Small intestine (tissue), 7 donors: Measurements from ENCODE around the gene SF3B2. TPM values are rescaled to one million over a fixed set of nuclear protein-coding genes. Genes with fewer than 3 reads are reported as not detected.

Experiments
- DNase-seq, 2 donors: peaks; one replicate each; pipeline versions ENCODE4 v3.0.0 to v3.0.0-alpha.2; 2013
- FAIRE-seq: peaks from 2 replicates; lab custom pipeline; 2012; peaks lifted over from hg19 to GRCh38; lab: Jason Lieb, UNC
- H3K27ac ChIP-seq, 3 donors: one replicate each; pipeline ENCODE4 v1.5.1; 2013; ENCODE audit warnings: low read length in 2 of 3, mild to moderate bottlenecking in 2 of 3, control low read depth in 1 of 3, inconsistent platforms in 1 of 3, low read depth in 1 of 3, moderate library complexity in 1 of 3
- H3K27me3 ChIP-seq, 3 donors: one replicate each; pipeline ENCODE4 v1.6.1; 2013; ENCODE audit warnings: low read length in 3 of 3, inconsistent platforms in 1 of 3; ENCODE audit not compliant: control insufficient read depth in 3 of 3, insufficient read depth in 3 of 3
- H3K36me3 ChIP-seq, 3 donors: one replicate each; pipeline ENCODE4 v1.6.1; 2013; ENCODE audit warnings: low read length in 3 of 3, inconsistent platforms in 1 of 3, low read depth in 1 of 3, mild to moderate bottlenecking in 1 of 3, moderate library complexity in 1 of 3; ENCODE audit not compliant: control insufficient read depth in 3 of 3, insufficient read depth in 2 of 3
- H3K4me1 ChIP-seq, 3 donors: one replicate each; pipeline ENCODE4 v1.6.1; 2013; ENCODE audit warnings: low read length in 2 of 3, inconsistent platforms in 1 of 3, low read depth in 1 of 3, mild to moderate bottlenecking in 1 of 3, moderate library complexity in 1 of 3; ENCODE audit not compliant: control insufficient read depth in 3 of 3, insufficient read depth in 2 of 3
- H3K4me3 ChIP-seq, 3 donors: one replicate each; pipeline ENCODE4 v1.5.1; 2013; ENCODE audit warnings: low read length in 3 of 3, control low read depth in 1 of 3, inconsistent platforms in 1 of 3, low read depth in 1 of 3, mild to moderate bottlenecking in 1 of 3, moderate library complexity in 1 of 3
- H3K9me3 ChIP-seq, 2 donors: one replicate each; pipeline ENCODE4 v1.6.1; 2013; ENCODE audit warnings: low read depth in 1 of 2, low read length in 1 of 2; ENCODE audit not compliant: control insufficient read depth in 2 of 2, insufficient read depth in 1 of 2
- WGBS, 3 donors: extraction: QIAGEN DNeasy Blood & Tissue Kit; methylation state at CpG; one replicate each; pipeline ENCODE4 v1.1.7; 2013; 5-methylcytosine and 5-hydroxymethylcytosine counted together
- polyA plus RNA-seq, 4 donors: library from polyadenylated mRNA; stranded (reverse) in 3 of 4; unstranded in 1 of 4; fragments of 200-250 nt in 3 of 4; fragments of 120-200 nt in 1 of 4; gene quantifications; one replicate each; pipeline versions ENCODE4 v1.2.1 to v1.2.3, GENCODE V29; 2013
- donor health status: healthy with polysubstance abuse.
- donor health status: control.
- donor health status: control.
- donor health status: Bipolar disorder and iron deficiency.
- donor health status: healthy.

SF3B2 gene
- polyA plus RNA-seq, 4 donors, result 106 to 141 (median 122) TPM

GRCh38 chr11:66115638-66116301 lies 63.6 kb downstream of the SF3B2 start:
- H3K27ac ChIP-seq, result peak overlapping the region; percentile 15 to 63 (median 24)
- DNase-seq (peak; percentile 34 to 56), FAIRE-seq (no peak)
- no peak overlapping the region for H3K4me3 ChIP-seq
- H3K27me3 ChIP-seq, result no peaks in the 10 kb centered on the region
- H3K9me3 ChIP-seq, result no peaks in the 10 kb centered on the region
- H3K4me1 ChIP-seq, result peaks cover 11 to 34% (median 17%) of the 10 kb centered on the region in 3 donors
- H3K36me3 ChIP-seq, result peaks cover 0 to 5% (median 0%) of the 10 kb centered on the region in 3 donors
- 15 to 33% (median 18%) methylated on average over 8 of the region's 8 CpGs for WGBS, 3 donors

- no peak for FAIRE-seq
- no peak for DNase-seq
- H3K4me1 ChIP-seq, result peaks cover 11 to 34% (median 17%) of the 10 kb centered on the region in 3 donors
Measured at GRCh38 chr11:66116576-66117361, 64.6 kb downstream of the SF3B2 start.

GRCh38 chr11:66118847-66119246 lies 66.7 kb downstream of the SF3B2 start:
- WGBS, 3 donors, result 67% methylated on average over 3 of the region's 3 CpGs
- no peak for FAIRE-seq
- Histone ChIP-seq H3K27ac (peak overlapping the region in 1 of 3 donors; percentile 17), H3K27me3 (no peaks in the 10 kb centered on the region), H3K4me3 (no peak overlapping the region), H3K4me1 (peaks cover 3 to 23% (median 7%) of the 10 kb centered on the region in 3 donors), H3K36me3 (no peaks in the 10 kb centered on the region), H3K9me3 (no peaks in the 10 kb centered on the region)
- DNase-seq, result no peak

More at GRCh38 chr11:66116576-66117361, 64.6 kb downstream of the SF3B2 start:
- 55 to 70% (median 69%) methylated on average over 7 of the region's 7 CpGs for WGBS, 3 donors
- Histone ChIP-seq H3K9me3 (no peaks in the 10 kb centered on the region), H3K27ac (peak overlapping the region in 2 of 3 donors; percentile 50 to 68), H3K27me3 (no peaks in the 10 kb centered on the region), H3K36me3 (peaks cover 0 to 5% (median 0%) of the 10 kb centered on the region in 3 donors), H3K4me3 (no peak overlapping the region)

Other genes with a start within 250 kb of the SF3B2 start
- 1 to 10 TPM in 3 of 4 donors, under 1 TPM in 1; 0.54 to 4.0 (median 1.8) TPM for gene SNX32, start 218.4 kb upstream of the SF3B2 start, polyA plus RNA-seq
- gene CFL1, start 194.2 kb upstream of the SF3B2 start, polyA plus RNA-seq, result 1,000 to 10,000 TPM in 3 of 4 donors, 100 to 1,000 TPM in 1; 854 to 2,084 (median 1,613) TPM
- gene MUS81, start 191.9 kb upstream of the SF3B2 start, polyA plus RNA-seq, result 100 to 1,000 TPM in 1 of 4 donors, 10 to 100 TPM in 3; 45.3 to 118 (median 73.8) TPM
- gene EFEMP2, start 179.6 kb upstream of the SF3B2 start, polyA plus RNA-seq, result 10 to 100 TPM in 2 of 4 donors, 1 to 10 TPM in 2; 4.7 to 18.0 (median 12.1) TPM
- gene CTSW, start 172.5 kb upstream of the SF3B2 start, polyA plus RNA-seq, result 1 to 10 TPM in 2 of 4 donors, under 1 TPM in 2; 0.43 to 3.5 (median 1.1) TPM
- gene FIBP, start 163.9 kb upstream of the SF3B2 start, polyA plus RNA-seq, result 100 to 1,000 TPM in 2 of 4 donors, 10 to 100 TPM in 2; 57.6 to 131 (median 86.9) TPM
- gene CCDC85B, start 161.7 kb upstream of the SF3B2 start, polyA plus RNA-seq, result 10 to 100 TPM in 2 of 4 donors, 1 to 10 TPM in 2; 6.5 to 32.5 (median 13.3) TPM
- 1 to 10 TPM in 3 of 4 donors, under 1 TPM in 1; 0.04 to 5.2 (median 1.9) TPM for gene FOSL1, start 152.0 kb upstream of the SF3B2 start, polyA plus RNA-seq
- gene C11orf68, start 133.3 kb upstream of the SF3B2 start, polyA plus RNA-seq, result 10 to 100 TPM; 23.9 to 32.7 (median 26.9) TPM
- 10 to 100 TPM; 53.2 to 87.3 (median 70.7) TPM for gene DRAP1, start 132.9 kb upstream of the SF3B2 start, polyA plus RNA-seq
- under 1 TPM in 1 of 4 donors, not detected in 3; 0.07 TPM for gene TSGA10IP, start 106.9 kb upstream of the SF3B2 start, polyA plus RNA-seq
- gene SART1, start 90.6 kb upstream of the SF3B2 start, polyA plus RNA-seq, result 10 to 100 TPM; 39.3 to 95.9 (median 52.9) TPM
- 10 to 100 TPM; 14.8 to 34.9 (median 19.8) TPM for gene EIF1AD, start 50.2 kb upstream of the SF3B2 start, polyA plus RNA-seq
- gene BANF1, start 49.9 kb upstream of the SF3B2 start, polyA plus RNA-seq, result 100 to 1,000 TPM in 2 of 4 donors, 10 to 100 TPM in 2; 80.0 to 193 (median 100) TPM
- not detected for gene CST6, start 40.4 kb upstream of the SF3B2 start, polyA plus RNA-seq
- under 1 TPM in 1 of 4 donors, not detected in 3; 0.04 TPM for gene CATSPER1, start 25.9 kb upstream of the SF3B2 start, polyA plus RNA-seq
- under 1 TPM in 1 of 4 donors, not detected in 3; 0.12 TPM for gene GAL3ST3, start 3.2 kb upstream of the SF3B2 start, polyA plus RNA-seq
- gene PACS1, start 17.9 kb downstream of the SF3B2 start, polyA plus RNA-seq, result 10 to 100 TPM in 2 of 4 donors, 1 to 10 TPM in 2; 4.0 to 22.9 (median 10.0) TPM
- gene KLC2, start 205.3 kb downstream of the SF3B2 start, polyA plus RNA-seq, result 10 to 100 TPM in 2 of 4 donors, 1 to 10 TPM in 2; 8.4 to 19.3 (median 10.3) TPM
- gene RAB1B, start 216.3 kb downstream of the SF3B2 start, polyA plus RNA-seq, result 100 to 1,000 TPM; 125 to 205 (median 179) TPM
- 1 to 10 TPM in 2 of 4 donors, under 1 TPM in 2; 0.81 to 3.4 (median 0.99) TPM for gene CNIH2, start 225.8 kb downstream of the SF3B2 start, polyA plus RNA-seq
- 100 to 1,000 TPM; 102 to 144 (median 135) TPM for gene YIF1A, start 236.8 kb downstream of the SF3B2 start, polyA plus RNA-seq
- under 1 TPM in 3 of 4 donors, not detected in 1; 0.44 to 0.91 (median 0.54) TPM for gene TMEM151A, start 239.5 kb downstream of the SF3B2 start, polyA plus RNA-seq